Testis (tissue), 3 donors: Measurements from ENCODE around the gene OCA2. TPM values are rescaled to one million over a fixed set of nuclear protein-coding genes. Genes with fewer than 3 reads are reported as not detected.

Experiments
- DNase-seq: peaks from one replicate; pipeline ENCODE4 v3.0.0-alpha.2; 2019
- H3K27ac ChIP-seq, 2 donors: fragments of 200-600 bp; sonication (generic); one replicate each; pipeline ENCODE4 v1.5.1; 2019
- H3K27me3 ChIP-seq: fragments of 200-600 bp; sonication (generic); one replicate; pipeline ENCODE4 v1.5.1; 2019
- H3K36me3 ChIP-seq: fragments of 200-600 bp; sonication (generic); one replicate; pipeline ENCODE4 v1.5.1; 2017; ENCODE audit warnings: low read depth; ENCODE audit errors: missing control alignments
- H3K4me1 ChIP-seq: fragments of 200-600 bp; sonication (generic); one replicate; pipeline ENCODE4 v1.5.1; 2019
- H3K4me3 ChIP-seq, 2 donors: fragments of 200-600 bp; sonication (generic); one replicate each; pipeline ENCODE4 v1.5.1; 2017 to 2019
- H3K9me3 ChIP-seq: fragments of 200-600 bp; sonication (generic); one replicate; pipeline ENCODE4 v1.5.1; 2017
- CTCF ChIP-seq, 3 experiments: fragments of 450-650 bp in 2 of 3; fragments of 200-600 bp in 1 of 3; sonication (generic) in 1 of 3; IDR thresholded peaks; one replicate each; pipeline ENCODE4 v1.5.1; 2016 to 2019; ENCODE audit warnings: antibody characterized with exemption in 3 of 3, mild to moderate bottlenecking in 2 of 3, moderate library complexity in 1 of 3
- POLR2A ChIP-seq: fragments of 450-650 bp; IDR thresholded peaks from one replicate; pipeline ENCODE4 v1.6.1; 2017; ENCODE audit warnings: antibody characterized with exemption, mild to moderate bottlenecking, moderate library complexity
- WGBS, 2 donors: methylation state at CpG; one replicate each; pipeline ENCODE4 v1.1.5; 2018; 5-methylcytosine and 5-hydroxymethylcytosine counted together
- intact Hi-C: fragments of 100-400 bp; cut with DNase I; formaldehyde crosslinking; loops from one replicate; pipeline ENCODE4 v1.15.1; 2023; ENCODE audit warnings: low total_unique reads
- polyA plus RNA-seq: library from polyadenylated mRNA; stranded (reverse); fragments of 350-450 nt; fragmentation: Illumina TruSeq; extraction: RNeasy Lipid Tissue Mini Kit (QIAGEN cat#74804); gene quantifications from one replicate; pipeline ENCODE4 v1.2.3, GENCODE V29; 2014; ENCODE audit warnings: low read depth, low replicate concordance; ENCODE audit not compliant: insufficient read depth
- total RNA-seq, 2 donors: library from RNA; depleted of rRNA; stranded (reverse); fragments of >200 nt; gene quantifications; one replicate each; pipeline ENCODE4 v1.2.3, GENCODE V29; 2016

The OCA2 gene
- total and polyA plus RNA-seq, 3 donors from 2014 or later = 2.6 to 7.2 (median 4.5) TPM

DNA sequence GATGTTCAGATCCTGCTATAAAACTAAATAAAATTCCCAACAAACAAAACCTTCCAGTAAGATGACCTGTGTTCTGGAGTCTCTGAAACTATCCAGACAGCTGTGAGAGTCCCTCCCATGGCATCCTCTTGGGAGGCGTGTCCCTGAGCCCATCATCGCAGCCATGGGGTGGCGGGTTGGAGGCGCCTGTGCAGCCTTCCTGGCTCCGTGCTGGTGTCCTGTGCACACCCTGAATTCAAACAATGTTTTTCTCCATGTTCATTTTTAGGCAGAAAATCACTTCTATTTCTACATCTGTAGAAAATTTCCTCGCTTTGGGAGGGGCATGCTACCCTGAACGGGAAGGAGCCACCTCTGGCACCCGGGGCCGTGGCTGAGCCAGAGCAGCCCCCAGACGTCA lies 19.4 kb upstream of the OCA2 start:
- H3K27me3 ChIP-seq = no peaks in the 10 kb centered on the region
- no peak overlapping the region for H3K27ac ChIP-seq
- no peaks in the 10 kb centered on the region for H3K9me3 ChIP-seq
- no peak overlapping the region for H3K4me3 ChIP-seq
- no peak for DNase-seq
- H3K4me1 ChIP-seq = no peaks in the 10 kb centered on the region
- intact Hi-C loops = no loop called here
- TF ChIP-seq CTCF (IDR thresholded peaks at IDR 0.05) (no peak), POLR2A (no peak)
- 94% methylated on average over 10 of the region's 10 CpGs for WGBS, 2 donors
- H3K36me3 ChIP-seq = no peaks in the 10 kb centered on the region

GRCh38 chr15:28118083-28118482 lies 19.0 kb upstream of the OCA2 start:
- H3K27ac ChIP-seq = no peak overlapping the region
- H3K4me3 ChIP-seq = no peak overlapping the region
- no peak for DNase-seq
- no peaks in the 10 kb centered on the region for H3K4me1 ChIP-seq
- intact Hi-C loops = no loop called here
- TF ChIP-seq CTCF (IDR thresholded peaks at IDR 0.05) (no peak), POLR2A (no peak)
- no peaks in the 10 kb centered on the region for H3K27me3 ChIP-seq
- no peaks in the 10 kb centered on the region for H3K9me3 ChIP-seq
- H3K36me3 ChIP-seq = no peaks in the 10 kb centered on the region
- 88 to 92% methylated on average over 11 of the region's 11 CpGs for WGBS, 2 donors

DNA sequence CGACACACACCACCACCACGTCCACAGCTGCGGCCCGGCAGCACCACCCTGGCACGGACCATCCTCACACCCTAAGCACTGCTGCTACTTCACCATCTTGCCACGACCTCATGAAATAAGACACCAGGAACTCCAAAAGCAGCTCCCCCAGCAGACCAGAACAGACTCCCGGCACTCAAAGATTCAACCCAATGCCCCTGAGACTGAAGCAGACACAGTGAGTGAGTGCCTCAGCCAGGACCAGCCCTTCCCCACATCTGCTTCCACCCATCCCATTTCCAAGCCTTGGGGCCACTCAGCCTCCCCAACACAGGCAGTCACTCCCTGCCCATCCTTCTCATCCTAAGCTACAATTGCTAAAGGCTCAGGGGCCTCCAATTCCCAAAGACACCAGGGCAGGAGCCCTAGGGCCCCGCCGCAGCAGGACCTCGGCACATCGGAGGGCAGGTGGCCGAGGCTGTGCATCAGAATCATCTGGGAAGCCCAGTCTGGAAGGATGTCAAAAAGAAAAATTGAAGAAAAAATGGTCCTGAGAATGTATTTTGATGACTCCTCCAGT lies 18.4 kb upstream of the OCA2 start:
- Histone ChIP-seq H3K27me3 (no peaks in the 10 kb centered on the region), H3K9me3 (no peaks in the 10 kb centered on the region), H3K27ac (no peak overlapping the region), H3K36me3 (no peaks in the 10 kb centered on the region), H3K4me3 (no peak overlapping the region), H3K4me1 (no peaks in the 10 kb centered on the region)
- intact Hi-C loops = no loop called here
- no peak for DNase-seq
- WGBS, 2 donors = 86 to 94% methylated on average over 12 of the region's 12 CpGs
- TF ChIP-seq POLR2A = no peak
- TF ChIP-seq CTCF (IDR thresholded peaks at IDR 0.05) = no peak

DNA sequence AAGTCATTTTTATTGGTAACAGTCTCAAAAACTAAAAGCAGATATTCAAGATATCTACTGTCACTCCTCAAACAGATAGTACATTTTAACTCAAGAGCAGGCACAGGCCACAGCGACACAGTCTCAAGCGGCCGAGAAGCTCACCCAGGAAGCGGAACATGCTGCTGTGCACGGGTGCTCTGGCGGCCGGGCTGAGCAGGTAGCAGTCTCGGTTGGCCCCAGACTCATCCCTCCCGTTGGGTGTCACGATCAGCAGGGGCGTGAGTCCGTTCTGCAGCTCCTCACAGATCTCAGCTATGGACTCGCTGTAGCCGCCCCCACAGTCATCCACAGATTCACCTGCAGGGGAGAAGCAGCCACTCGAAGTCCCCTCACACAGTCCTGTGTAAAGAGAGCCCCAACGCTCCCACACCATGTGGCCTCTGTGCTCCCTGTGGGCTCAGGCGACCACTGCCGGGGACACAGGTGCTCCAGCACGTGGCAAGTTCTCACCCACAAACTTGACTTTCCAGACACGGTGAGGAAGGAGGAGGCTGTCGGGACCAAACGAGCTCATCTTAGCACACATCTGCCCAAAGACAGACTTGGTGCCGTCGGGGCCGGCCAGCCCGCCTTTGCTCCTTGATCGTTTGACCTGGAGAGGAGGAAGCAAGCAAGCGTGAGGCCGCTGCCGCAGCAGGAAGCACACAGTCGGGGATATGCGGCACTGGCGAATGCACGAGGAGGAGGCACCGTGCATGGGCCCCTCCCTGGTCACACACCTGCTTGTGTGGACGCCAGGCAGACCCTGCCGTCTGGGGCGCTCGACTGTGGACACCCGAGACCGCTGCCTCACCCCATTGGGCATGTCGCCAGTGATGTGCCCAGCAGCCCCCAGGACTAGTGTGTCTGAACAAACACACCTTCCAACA lies 17.7 kb upstream of the OCA2 start:
- intact Hi-C loops = no loop called here
- no peaks in the 10 kb centered on the region for H3K4me1 ChIP-seq
- TF ChIP-seq POLR2A (no peak), CTCF (IDR thresholded peaks at IDR 0.05) (no peak)
- H3K27ac ChIP-seq = no peak overlapping the region
- no peaks in the 10 kb centered on the region for H3K9me3 ChIP-seq
- H3K27me3 ChIP-seq = no peaks in the 10 kb centered on the region
- 91 to 94% methylated on average over 37 to 42 of the region's 42 CpGs for WGBS, 2 donors
- DNase-seq = no peak
- no peak overlapping the region for H3K4me3 ChIP-seq
- H3K36me3 ChIP-seq = no peaks in the 10 kb centered on the region
